Natural killer cell (primary cell): ENCODE data around the gene PRODH2. TPM values are rescaled to one million over a fixed set of nuclear protein-coding genes. Genes with fewer than 3 reads are reported as not detected.
A peak's percentile ranks its signal among the peaks of the same experiment; 100 is the strongest.

Source experiments
- ATAC-seq, 3 donors: fragments of 150-1000 bp in 2 of 3; fragments of 200-7000 bp in 1 of 3; cut with Tn5 transposase; 1 replicate in 1 of 3; 2 replicates in 2 of 3; pipeline ENCODE4 v1.10.0; 2021; ENCODE audit warnings: mild to moderate bottlenecking in 2 of 3, moderate library complexity in 2 of 3
- DNase-seq, 2 donors: peaks; one replicate each; pipeline versions ENCODE4 v3.0.0 to v3.0.0-alpha.2; 2013 to 2021; ENCODE audit warnings: mixed read lengths in 1 of 2
- H3K27ac ChIP-seq: one replicate; pipeline ENCODE4 v1.5.1; 2013; ENCODE audit warnings: mild to moderate bottlenecking, low read length
- H3K27me3 ChIP-seq: one replicate; pipeline ENCODE4 v1.6.1; 2013; ENCODE audit warnings: low read length; ENCODE audit not compliant: control insufficient read depth, insufficient read depth
- H3K36me3 ChIP-seq: one replicate; pipeline ENCODE4 v1.6.1; 2013; ENCODE audit warnings: low read length; ENCODE audit not compliant: control insufficient read depth, insufficient read depth
- H3K4me1 ChIP-seq: one replicate; pipeline ENCODE4 v1.6.1; 2013; ENCODE audit warnings: low read length; ENCODE audit not compliant: control insufficient read depth, insufficient read depth
- H3K4me3 ChIP-seq: one replicate; pipeline ENCODE4 v1.5.1; 2013; ENCODE audit warnings: low read length
- H3K9me3 ChIP-seq: one replicate; pipeline ENCODE4 v1.6.1; 2013; ENCODE audit warnings: low read length; ENCODE audit not compliant: control insufficient read depth, insufficient read depth
- H3K27ac Mint-ChIP-seq, 2 donors: one replicate each; pipeline ENCODE4 v1.8.0; 2022; ENCODE audit warnings: mild to moderate bottlenecking in 2 of 2, mixed read lengths in 2 of 2, moderate library complexity in 1 of 2
- H3K27me3 Mint-ChIP-seq, 2 donors: one replicate each; pipeline ENCODE4 v1.8.0; 2022; ENCODE audit warnings: low read depth in 2 of 2, mixed read lengths in 2 of 2
- H3K36me3 Mint-ChIP-seq: one replicate; pipeline ENCODE4 v1.8.0; 2022; ENCODE audit warnings: mixed read lengths
- H3K4me1 Mint-ChIP-seq, 2 donors: one replicate each; pipeline ENCODE4 v1.8.0; 2022; ENCODE audit warnings: mixed read lengths in 2 of 2
- H3K4me3 Mint-ChIP-seq: one replicate; pipeline ENCODE4 v1.8.0; 2022; ENCODE audit warnings: mild to moderate bottlenecking, moderate library complexity, mixed read lengths
- H3K9me3 Mint-ChIP-seq, 2 donors: one replicate each; pipeline ENCODE4 v1.8.0; 2022; ENCODE audit warnings: mixed read lengths in 2 of 2
- WGBS: methylation state at CpG from one replicate; pipeline ENCODE4 v1.1.7; 2013; ENCODE audit warnings: missing lambda C conversion rate; ENCODE audit not compliant: insufficient coverage; 5-methylcytosine and 5-hydroxymethylcytosine counted together
- intact Hi-C: fragments of 100-400 bp; cut with micrococcal nuclease; formaldehyde crosslinking; loops from one replicate; pipeline ENCODE4 v1.14.2; 2022
- total RNA-seq, 4 donors: library from RNA; stranded (reverse); fragments of 120-200 nt in 1 of 4; gene quantifications; one replicate each; pipeline versions ENCODE4 v1.2.3 to v1.2.4, GENCODE V29; 2013 to 2022
- TF ChIP-seq, protein P1 (sequence below): fragments of 200-600 bp; IDR thresholded peaks from one replicate; pipeline ENCODE4 v1.8.0; 2022; ENCODE audit warnings: antibody characterized with exemption

Gene PRODH2
- total RNA-seq, 3 donors from 2014 or later (not counting 1 experiment from before 2014, with no cell fraction given): not detected

GRCh38 chr19:35779033-35779432 is 33.6 kb downstream of the PRODH2 start:
- intact Hi-C loops: no loop called here
- Mint-ChIP-seq H3K9me3 (no peaks in the 10 kb centered on the region), H3K27me3 (no peaks in the 10 kb centered on the region), H3K27ac (no peak overlapping the region), H3K4me1 (peaks cover 26 to 37% of the 10 kb centered on the region in 2 donors), H3K36me3 (no peaks in the 10 kb centered on the region), H3K4me3 (no peak overlapping the region)
- no peaks in the 10 kb centered on the region for H3K9me3 ChIP-seq
- peaks cover 5% of the 10 kb centered on the region for H3K36me3 ChIP-seq
- no peak for DNase-seq
- 93% methylated on average over 8 of the region's 8 CpGs for WGBS
- no peak for ATAC-seq
- no peaks in the 10 kb centered on the region for H3K27me3 ChIP-seq
- no peak overlapping the region for H3K4me3 ChIP-seq
- TF ChIP-seq, protein P1, sequence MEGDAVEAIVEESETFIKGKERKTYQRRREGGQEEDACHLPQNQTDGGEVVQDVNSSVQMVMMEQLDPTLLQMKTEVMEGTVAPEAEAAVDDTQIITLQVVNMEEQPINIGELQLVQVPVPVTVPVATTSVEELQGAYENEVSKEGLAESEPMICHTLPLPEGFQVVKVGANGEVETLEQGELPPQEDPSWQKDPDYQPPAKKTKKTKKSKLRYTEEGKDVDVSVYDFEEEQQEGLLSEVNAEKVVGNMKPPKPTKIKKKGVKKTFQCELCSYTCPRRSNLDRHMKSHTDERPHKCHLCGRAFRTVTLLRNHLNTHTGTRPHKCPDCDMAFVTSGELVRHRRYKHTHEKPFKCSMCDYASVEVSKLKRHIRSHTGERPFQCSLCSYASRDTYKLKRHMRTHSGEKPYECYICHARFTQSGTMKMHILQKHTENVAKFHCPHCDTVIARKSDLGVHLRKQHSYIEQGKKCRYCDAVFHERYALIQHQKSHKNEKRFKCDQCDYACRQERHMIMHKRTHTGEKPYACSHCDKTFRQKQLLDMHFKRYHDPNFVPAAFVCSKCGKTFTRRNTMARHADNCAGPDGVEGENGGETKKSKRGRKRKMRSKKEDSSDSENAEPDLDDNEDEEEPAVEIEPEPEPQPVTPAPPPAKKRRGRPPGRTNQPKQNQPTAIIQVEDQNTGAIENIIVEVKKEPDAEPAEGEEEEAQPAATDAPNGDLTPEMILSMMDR: no peak
- H3K4me1 ChIP-seq: peaks cover 16% of the 10 kb centered on the region
- H3K27ac ChIP-seq: no peak overlapping the region

DNA sequence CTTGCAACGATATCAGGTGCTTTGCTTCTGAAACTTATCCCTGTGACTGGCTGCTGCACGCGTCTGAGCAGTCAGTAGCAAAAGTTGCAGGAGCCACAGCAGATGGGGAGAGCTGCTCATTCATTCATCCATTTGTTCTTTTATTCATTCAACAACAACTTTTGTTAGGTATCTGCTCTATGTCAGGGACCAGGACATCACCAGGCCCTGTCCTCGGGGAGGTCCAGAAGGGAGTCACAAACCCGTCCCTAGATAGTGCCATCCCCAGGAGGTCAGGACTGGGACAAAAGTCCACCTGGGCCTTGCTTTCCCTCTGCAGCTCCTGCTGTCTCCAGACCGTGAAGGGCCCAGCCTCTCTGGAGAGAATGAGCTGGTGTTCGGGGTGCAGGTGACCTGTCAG is 34.7 kb downstream of the PRODH2 start:
- intact Hi-C loops: no loop called here
- H3K4me1 Mint-ChIP-seq: peaks cover 20 to 28% of the 10 kb centered on the region in 2 donors
- TF ChIP-seq, protein P1: no peak
- H3K27ac Mint-ChIP-seq: no peak overlapping the region
- Histone ChIP-seq H3K27ac (no peak overlapping the region), H3K4me3 (no peak overlapping the region), H3K9me3 (no peaks in the 10 kb centered on the region), H3K36me3 (peaks cover 5% of the 10 kb centered on the region), H3K27me3 (no peaks in the 10 kb centered on the region), H3K4me1 (peaks cover 16% of the 10 kb centered on the region)
- WGBS: 80% methylated on average over 7 of the region's 7 CpGs
- H3K4me3 Mint-ChIP-seq: peak overlapping the region; percentile 31
- H3K9me3 Mint-ChIP-seq: no peaks in the 10 kb centered on the region
- no peaks in the 10 kb centered on the region for H3K27me3 Mint-ChIP-seq
- H3K36me3 Mint-ChIP-seq: no peaks in the 10 kb centered on the region
- no peak for DNase-seq
- ATAC-seq: no peak

GRCh38 chr19:35777086-35777841 is 35.4 kb downstream of the PRODH2 start:
- DNase-seq (no peak), ATAC-seq (no peak)
- no peak overlapping the region for H3K27ac Mint-ChIP-seq
- H3K9me3 Mint-ChIP-seq: no peaks in the 10 kb centered on the region
- H3K4me1 Mint-ChIP-seq: peaks cover 18 to 27% of the 10 kb centered on the region in 2 donors
- no peaks in the 10 kb centered on the region for H3K27me3 ChIP-seq
- H3K4me3 Mint-ChIP-seq: peak overlapping the region; percentile 76
- H3K9me3 ChIP-seq: no peaks in the 10 kb centered on the region
- no peaks in the 10 kb centered on the region for H3K27me3 Mint-ChIP-seq
- H3K36me3 Mint-ChIP-seq: no peaks in the 10 kb centered on the region
- H3K36me3 ChIP-seq: peaks cover 2% of the 10 kb centered on the region
- 89% methylated on average over 19 of the region's 19 CpGs for WGBS
- TF ChIP-seq, protein P1: no peak
- H3K4me3 ChIP-seq: no peak overlapping the region
- H3K27ac ChIP-seq: no peak overlapping the region
- peaks cover 16% of the 10 kb centered on the region for H3K4me1 ChIP-seq
- intact Hi-C loops: no loop called here
